Neural cell (in vitro differentiated cells): ENCODE data around the gene CLSTN2. TPM values are rescaled to one million over a fixed set of nuclear protein-coding genes. Genes with fewer than 3 reads are reported as not detected.

ENCODE experiments used
- H2AFZ ChIP-seq: fragments of 200-600, 300-800 bp; sonication (generic), shearing (Covaris generic); 2 replicates; pipeline ENCODE4 v1.6.0; 2014; ENCODE audit warnings: low read depth, mild to moderate bottlenecking, antibody characterized with exemption, low read length, moderate library complexity
- H3F3A ChIP-seq: fragments of 200-600 bp; shearing (Covaris generic); 2 replicates; pipeline ENCODE4 v1.6.1; 2016; ENCODE audit warnings: mild to moderate bottlenecking, moderate library complexity, mixed read lengths, antibody characterized with exemption, low read length; ENCODE audit not compliant: insufficient read depth, poor library complexity, severe bottlenecking
- H3K27ac ChIP-seq: fragments of 200-600, 300-800 bp; sonication (generic), shearing (Covaris generic); 2 replicates; pipeline ENCODE4 v1.5.1; 2014; ENCODE audit warnings: mild to moderate bottlenecking, low read length, moderate library complexity
- H3K27me3 ChIP-seq: fragments of 300-800, 200-600 bp; sonication (generic), shearing (Covaris generic); 2 replicates; pipeline ENCODE4 v1.6.0; 2014; ENCODE audit warnings: mild to moderate bottlenecking, low read depth, low read length, moderate library complexity; ENCODE audit not compliant: insufficient read depth
- H3K36me3 ChIP-seq: fragments of 300-800, 200-600 bp; sonication (generic), shearing (Covaris generic); 2 replicates; pipeline ENCODE4 v1.5.1; 2014; ENCODE audit warnings: mild to moderate bottlenecking, antibody characterized with exemption, low read length, moderate library complexity; ENCODE audit not compliant: insufficient read depth
- H3K4me2 ChIP-seq: fragments of 300-800, 200-600 bp; sonication (generic), shearing (Covaris generic); 2 replicates; pipeline ENCODE4 v1.6.0; 2014; ENCODE audit warnings: mild to moderate bottlenecking, low read length
- H3K4me3 ChIP-seq: fragments of 300-800, 200-600 bp; sonication (generic), shearing (Covaris generic); 2 replicates; pipeline ENCODE4 v1.5.1; 2014; ENCODE audit warnings: mild to moderate bottlenecking, low read length, moderate library complexity
- H3K79me2 ChIP-seq: fragments of 200-600 bp; shearing (Covaris generic); replicated peaks from 2 replicates; pipeline ENCODE4 v1.6.0; 2014; ENCODE audit warnings: mild to moderate bottlenecking, low read length, moderate library complexity; ENCODE audit not compliant: insufficient read depth
- H3K9ac ChIP-seq: fragments of 300-800, 200-600 bp; sonication (generic), shearing (Covaris generic); 2 replicates; pipeline ENCODE4 v1.6.1; 2016; ENCODE audit warnings: mild to moderate bottlenecking, low read length, mixed read lengths
- H3K9me2 ChIP-seq: fragments of 200-600 bp; shearing (Covaris generic); 2 replicates; pipeline ENCODE4 v1.6.1; 2016; ENCODE audit warnings: mild to moderate bottlenecking, low read length, mixed read lengths; ENCODE audit not compliant: insufficient read depth
- H3K9me3 ChIP-seq: fragments of 200-600, 300-800 bp; sonication (generic), shearing (Covaris generic); 2 replicates; pipeline ENCODE4 v1.6.1; 2016; ENCODE audit warnings: mild to moderate bottlenecking, mixed run types, low read length, moderate library complexity, mixed read lengths
- H4K20me1 ChIP-seq: fragments of 200-600 bp; shearing (Covaris generic); 2 replicates; pipeline ENCODE4 v1.6.1; 2016; ENCODE audit warnings: mild to moderate bottlenecking, mixed run types; ENCODE audit not compliant: insufficient read depth
- CTCF ChIP-seq: fragments of 450-650 bp; IDR thresholded peaks from 2 replicates; pipeline ENCODE4 v1.5.1; 2014; ENCODE audit warnings: antibody characterized with exemption, mild to moderate bottlenecking, moderate library complexity; ENCODE audit not compliant: poor library complexity, severe bottlenecking
- EP300 ChIP-seq: fragments of 450-650 bp; conservative IDR thresholded peaks from 2 replicates; pipeline ENCODE4 v1.6.1; 2014; ENCODE audit warnings: antibody characterized with exemption, mild to moderate bottlenecking, moderate library complexity; ENCODE audit not compliant: poor library complexity, severe bottlenecking
- EZH2 ChIP-seq: fragments of 200-600, 300-800 bp; shearing (Covaris generic), sonication (generic); IDR thresholded peaks from 2 replicates; pipeline ENCODE4 v1.6.1; 2014; ENCODE audit warnings: antibody characterized with exemption, low read length, borderline replicate concordance, mild to moderate bottlenecking; ENCODE audit not compliant: insufficient read depth, poor library complexity, severe bottlenecking
- MXI1 ChIP-seq: fragments of 450-650 bp; conservative IDR thresholded peaks from 2 replicates; pipeline ENCODE4 v1.6.1; 2014; ENCODE audit warnings: antibody characterized with exemption, mild to moderate bottlenecking; ENCODE audit not compliant: poor library complexity, severe bottlenecking
- POLR2AphosphoS5 ChIP-seq: IDR thresholded peaks from 2 replicates; pipeline ENCODE4 v1.6.1; 2012
- RAD21 ChIP-seq: fragments of 450-650 bp; conservative IDR thresholded peaks from 2 replicates; pipeline ENCODE4 v1.6.1; 2014; ENCODE audit warnings: antibody characterized with exemption, mild to moderate bottlenecking, moderate library complexity
- REST ChIP-seq: IDR thresholded peaks from 2 replicates; pipeline ENCODE4 v1.6.1; 2012; ENCODE audit warnings: borderline replicate concordance
- SMC3 ChIP-seq: fragments of 450-650 bp; conservative IDR thresholded peaks from 2 replicates; pipeline ENCODE4 v1.6.1; 2014; ENCODE audit warnings: antibody characterized with exemption, mild to moderate bottlenecking, moderate library complexity; ENCODE audit not compliant: poor library complexity
- TAF1 ChIP-seq: IDR thresholded peaks from 2 replicates; pipeline ENCODE4 v1.6.1; 2012; ENCODE audit warnings: low read depth
- polyA plus RNA-seq: library from polyadenylated mRNA; depleted of rRNA; stranded (reverse); fragments of >200 nt; gene quantifications from 2 replicates; pipeline ENCODE4 v1.2.3, GENCODE V29; 2014

The CLSTN2 gene
- polyA plus RNA-seq, 1 donor from 2014 or later = 10.7 TPM

GRCh38 chr3:140530603-140531002, 595.6 kb downstream of the CLSTN2 start:
- TF ChIP-seq EP300 (no peak), MXI1 (no peak), EZH2 (no peak), CTCF (no peak), POLR2AphosphoS5 (no peak), REST (no peak), RAD21 (no peak), TAF1 (no peak), SMC3 (no peak)
- Histone ChIP-seq H3F3A (no peaks in the 10 kb centered on the region), H3K36me3 (no peaks in the 10 kb centered on the region), H3K79me2 (no peaks in the 10 kb centered on the region), H3K9ac (no peak overlapping the region), H2AFZ (no peak overlapping the region), H3K9me3 (no peaks in the 10 kb centered on the region), H3K4me3 (no peak overlapping the region), H4K20me1 (no peaks in the 10 kb centered on the region), H3K27ac (no peak overlapping the region), H3K9me2 (no peaks in the 10 kb centered on the region), H3K27me3 (no peaks in the 10 kb centered on the region), H3K4me2 (no peak overlapping the region)

- no peak overlapping the region for H2AFZ ChIP-seq
- no peak overlapping the region for H3K9ac ChIP-seq
- no peak overlapping the region for H3K4me2 ChIP-seq
- TF ChIP-seq EP300 (no peak), MXI1 (no peak), CTCF (no peak), REST (no peak), POLR2AphosphoS5 (no peak), SMC3 (no peak), RAD21 (no peak), TAF1 (no peak), EZH2 (no peak)
- no peaks in the 10 kb centered on the region for H3F3A ChIP-seq
- H3K36me3 ChIP-seq = no peaks in the 10 kb centered on the region
- H3K27ac ChIP-seq = no peak overlapping the region
- H3K4me3 ChIP-seq = no peak overlapping the region
- no peaks in the 10 kb centered on the region for H3K79me2 ChIP-seq
- no peaks in the 10 kb centered on the region for H3K9me3 ChIP-seq
- no peaks in the 10 kb centered on the region for H4K20me1 ChIP-seq
- H3K9me2 ChIP-seq = no peaks in the 10 kb centered on the region
- no peaks in the 10 kb centered on the region for H3K27me3 ChIP-seq
Observed at GRCh38 chr3:140532793-140533330, 597.9 kb downstream of the CLSTN2 start.
